ENCODE results near the gene LRRC57.
"Not testable (repeated sequence)": the region's sequence is repeated elsewhere in the genome, so short reads cannot be mapped to it uniquely, and the experiment has no call there.

Gene LRRC57

DNA sequence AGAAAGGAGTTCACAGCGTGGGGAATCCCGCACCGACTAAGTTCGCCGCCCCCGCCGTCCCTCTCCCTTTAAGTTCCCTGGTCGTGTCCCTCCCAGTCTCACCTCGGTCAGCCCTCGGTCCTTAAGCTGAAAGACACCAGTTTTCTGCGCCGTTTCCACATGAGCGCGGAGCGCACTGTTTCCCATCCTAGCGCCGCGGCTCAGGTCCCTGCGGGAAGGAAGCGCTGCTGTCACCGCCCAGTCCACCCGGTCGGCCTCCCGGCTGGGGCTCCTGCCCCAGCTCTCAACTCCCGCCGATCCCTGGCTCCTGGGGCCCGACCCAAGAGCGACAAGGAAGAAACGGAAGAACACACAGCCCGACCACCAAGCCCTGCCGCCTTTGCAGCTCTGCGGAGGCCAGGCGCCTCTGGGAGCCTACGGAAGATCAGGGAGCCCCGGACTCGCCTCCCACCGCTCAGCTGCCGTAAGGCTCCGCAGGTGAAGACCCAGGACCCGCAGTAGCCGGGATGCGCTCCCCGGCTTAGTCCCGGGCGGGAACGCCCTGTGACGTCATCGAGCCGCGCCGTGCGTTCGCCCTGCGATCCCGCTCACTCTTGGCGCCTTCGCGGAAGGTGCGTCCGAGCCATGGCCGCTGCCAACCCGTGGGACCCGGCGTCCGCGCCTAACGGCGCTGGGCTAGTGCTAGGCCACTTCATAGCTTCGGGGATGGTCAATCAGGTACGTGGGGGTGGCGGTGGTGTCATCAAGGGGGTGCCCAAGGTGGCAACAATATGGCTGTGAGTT is at the start of gene LRRC57, which contains the start of gene HAUS2:
TSS of gene LRRC57 (minus strand) at position 545 of the 783 bp plus-strand sequence. CDS start at position 186, 359 bp downstream.
TSS of gene HAUS2 (plus strand) at position 590 of the 783 bp plus-strand sequence. CDS start at position 625, 35 bp downstream.
- peak; percentile 4 to 83 for DNase-seq

DNA sequence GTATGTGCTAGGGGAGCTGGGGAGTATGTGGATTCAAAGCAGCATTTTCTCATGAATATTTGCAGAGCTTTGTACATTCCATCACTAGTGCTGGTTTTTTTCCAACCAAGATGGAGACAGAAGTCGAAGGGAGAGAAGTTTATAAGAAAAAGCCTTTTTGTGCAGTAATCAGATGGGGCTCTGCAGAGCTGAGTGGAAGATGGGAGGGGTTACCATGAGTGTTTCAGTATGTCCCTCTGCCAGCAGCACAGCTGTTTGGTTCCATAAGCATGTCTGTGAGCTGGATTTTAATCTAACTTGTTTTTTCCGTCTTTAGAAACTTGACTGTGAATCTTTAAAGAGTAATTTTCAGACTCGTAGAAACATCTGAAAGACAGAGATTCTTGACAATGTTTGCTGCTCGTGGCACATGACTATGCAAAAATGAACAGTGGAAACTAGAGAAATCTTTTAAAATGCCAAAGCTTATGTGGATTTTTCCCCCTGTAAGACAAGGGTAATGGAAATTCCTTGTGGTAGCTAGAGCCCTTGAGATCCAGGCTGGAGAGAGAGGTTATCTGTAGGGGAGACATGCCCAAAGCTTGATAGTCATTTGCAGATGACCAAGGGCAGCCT is 47.1 kb upstream of the LRRC57 start:
- no peak for DNase-seq

DNA sequence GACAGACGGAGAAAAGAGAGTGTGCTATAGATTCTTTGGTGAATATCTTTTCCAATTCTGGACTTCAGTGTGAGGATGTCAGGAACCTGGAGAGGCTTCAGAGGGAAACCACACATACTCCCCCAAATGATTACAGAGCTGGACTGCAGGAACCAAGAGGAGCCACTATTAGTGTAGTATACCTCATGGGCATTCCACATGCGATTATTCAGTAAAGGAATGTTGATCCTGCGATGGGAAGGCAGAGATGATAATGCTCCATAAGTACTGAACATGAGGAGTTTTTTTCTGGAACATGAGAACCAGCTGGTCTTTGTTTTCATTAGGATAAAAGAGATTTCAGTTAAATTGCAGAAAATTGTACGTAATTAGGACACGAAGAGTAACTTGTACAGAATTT is 45.5 kb upstream of the LRRC57 start:
- DNase-seq = no peak

DNA sequence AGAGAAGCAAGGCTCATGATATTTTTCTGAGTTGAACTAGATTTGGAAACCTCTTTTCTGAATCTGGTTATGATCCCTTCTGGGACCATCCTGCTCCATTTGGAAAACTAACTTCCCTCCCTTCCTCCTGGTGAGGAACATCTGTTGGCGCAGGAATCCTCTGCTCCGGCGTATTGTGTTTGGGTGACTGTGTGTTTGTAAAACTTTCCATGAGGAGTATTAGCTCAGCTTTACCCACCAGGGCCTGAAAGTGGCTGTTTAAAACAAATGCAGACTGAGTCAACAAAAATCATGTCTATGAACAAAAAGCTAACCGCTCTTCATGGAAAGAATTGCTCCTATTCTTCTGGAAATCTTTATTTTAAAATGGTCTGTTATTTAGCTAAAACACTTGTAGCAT is 44.5 kb upstream of the LRRC57 start:
- DNase-seq = no peak

DNA sequence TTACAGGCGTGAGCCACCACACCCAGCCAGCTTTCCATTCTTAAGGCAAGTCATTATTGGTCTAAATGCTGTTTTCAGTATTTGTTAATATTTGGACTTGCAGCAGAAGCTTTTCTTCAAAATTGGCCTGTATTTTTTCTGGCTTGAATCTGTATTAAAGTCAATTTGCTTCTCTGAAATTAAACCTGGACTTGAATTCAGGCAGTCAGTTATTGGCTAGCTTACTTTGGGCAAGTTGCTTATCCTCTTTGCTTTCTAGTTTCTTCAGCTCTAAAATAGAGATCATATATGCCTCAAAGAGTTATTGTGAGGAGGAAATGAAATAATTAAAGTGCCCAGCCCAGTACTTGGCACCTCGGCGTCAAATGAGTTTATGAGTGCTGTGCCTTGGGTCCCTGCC is 44.1 kb upstream of the LRRC57 start:
- no peak for DNase-seq

DNA sequence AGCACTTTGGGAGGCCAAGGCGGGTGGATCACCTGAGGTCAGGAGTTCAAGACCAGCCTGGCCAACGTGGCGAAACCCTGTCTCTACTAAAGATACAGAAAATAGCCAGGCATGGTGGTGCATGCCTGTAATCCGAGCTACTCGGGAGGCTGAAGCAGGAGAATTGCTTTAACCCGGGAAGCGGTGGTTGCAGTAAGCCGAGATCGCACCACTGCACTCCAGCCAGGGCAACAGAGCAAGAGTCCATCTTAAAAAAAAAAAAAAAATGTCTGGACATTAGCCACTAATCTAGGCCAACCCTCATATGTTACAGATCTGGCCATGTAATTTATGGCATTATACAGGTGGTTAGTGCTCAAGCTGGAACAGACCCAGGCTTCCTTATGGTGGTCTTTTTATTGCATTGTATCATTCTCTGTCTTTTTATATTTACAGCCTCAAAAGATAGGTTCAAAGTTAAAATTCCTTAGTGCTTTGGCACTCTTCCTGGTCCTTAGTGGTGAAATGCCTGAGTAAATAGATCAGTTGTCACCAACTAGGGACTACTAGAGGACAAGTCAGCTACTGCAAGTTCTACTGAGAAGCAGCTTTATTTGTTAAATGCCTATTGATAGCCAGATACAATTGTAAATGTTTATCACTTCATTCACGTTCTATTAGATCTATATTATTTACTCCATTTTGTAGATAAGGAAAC is 42.8 kb upstream of the LRRC57 start:
- peak in 1 of 2 experiments; percentile 2 for DNase-seq

DNA sequence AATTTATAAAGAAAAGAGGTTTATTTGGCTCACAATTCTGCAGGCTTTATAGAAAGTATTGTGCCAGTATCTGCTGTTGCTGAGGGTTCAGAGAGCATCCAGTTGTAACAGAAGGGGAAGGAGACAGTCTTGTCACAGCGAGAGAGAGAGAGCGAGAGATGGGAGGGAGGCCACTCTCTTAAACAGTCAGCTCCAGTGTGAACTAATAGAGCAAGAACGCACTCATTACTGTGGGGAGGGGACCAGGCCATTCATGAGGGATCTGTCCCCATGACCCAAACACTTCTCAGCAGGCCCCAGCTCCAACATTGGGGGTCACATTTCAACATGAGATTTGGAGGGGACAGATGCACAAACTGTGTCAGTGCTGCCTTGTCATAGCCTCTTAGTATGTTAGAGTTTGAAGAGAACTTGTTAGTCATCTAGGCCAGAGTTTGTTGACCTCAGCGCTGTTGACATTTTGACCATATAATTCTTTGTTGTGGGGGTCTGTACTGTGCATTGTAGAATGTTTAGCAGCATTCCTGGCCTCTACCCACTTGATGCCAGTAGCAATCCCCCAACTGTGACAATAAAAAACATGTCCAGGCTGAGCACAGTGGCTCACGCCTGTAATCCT is 42.1 kb upstream of the LRRC57 start:
- DNase-seq = no peak

DNA sequence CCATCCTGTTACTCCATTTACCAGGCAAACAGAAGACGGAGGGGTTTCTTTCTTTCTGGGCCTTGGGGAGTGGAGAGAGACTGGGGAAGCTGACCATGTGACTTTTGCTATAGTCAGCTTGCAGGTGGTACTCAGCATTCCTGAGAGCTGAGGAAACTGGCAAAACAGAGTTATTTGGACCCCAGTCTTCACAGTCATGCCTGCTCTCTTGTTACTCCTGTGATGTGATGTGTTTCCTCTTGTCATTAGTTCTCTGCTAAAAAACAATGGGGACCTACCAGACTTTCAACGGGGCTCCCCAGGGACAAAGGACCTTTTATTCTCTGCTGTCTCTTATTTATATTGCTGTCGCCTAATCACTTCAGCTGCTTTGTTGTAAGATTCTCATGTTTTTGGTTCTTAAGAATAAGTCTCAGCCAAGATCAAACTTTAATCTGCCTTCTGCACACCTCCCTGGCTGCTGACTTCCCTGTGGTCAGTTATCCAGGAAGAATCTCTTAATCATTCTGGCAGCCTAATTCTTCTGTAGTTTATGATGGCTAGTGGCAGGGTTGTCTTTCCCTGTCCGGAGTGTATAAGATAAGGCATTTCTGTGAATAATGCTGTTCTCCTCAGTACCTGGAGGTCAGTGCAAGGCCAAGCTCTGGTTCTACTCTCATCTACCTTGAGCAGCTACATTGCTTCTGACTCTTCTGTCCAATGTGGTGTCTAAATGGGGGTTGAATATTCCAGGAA is 35.6 kb upstream of the LRRC57 start:
- DNase-seq = no peak

DNA sequence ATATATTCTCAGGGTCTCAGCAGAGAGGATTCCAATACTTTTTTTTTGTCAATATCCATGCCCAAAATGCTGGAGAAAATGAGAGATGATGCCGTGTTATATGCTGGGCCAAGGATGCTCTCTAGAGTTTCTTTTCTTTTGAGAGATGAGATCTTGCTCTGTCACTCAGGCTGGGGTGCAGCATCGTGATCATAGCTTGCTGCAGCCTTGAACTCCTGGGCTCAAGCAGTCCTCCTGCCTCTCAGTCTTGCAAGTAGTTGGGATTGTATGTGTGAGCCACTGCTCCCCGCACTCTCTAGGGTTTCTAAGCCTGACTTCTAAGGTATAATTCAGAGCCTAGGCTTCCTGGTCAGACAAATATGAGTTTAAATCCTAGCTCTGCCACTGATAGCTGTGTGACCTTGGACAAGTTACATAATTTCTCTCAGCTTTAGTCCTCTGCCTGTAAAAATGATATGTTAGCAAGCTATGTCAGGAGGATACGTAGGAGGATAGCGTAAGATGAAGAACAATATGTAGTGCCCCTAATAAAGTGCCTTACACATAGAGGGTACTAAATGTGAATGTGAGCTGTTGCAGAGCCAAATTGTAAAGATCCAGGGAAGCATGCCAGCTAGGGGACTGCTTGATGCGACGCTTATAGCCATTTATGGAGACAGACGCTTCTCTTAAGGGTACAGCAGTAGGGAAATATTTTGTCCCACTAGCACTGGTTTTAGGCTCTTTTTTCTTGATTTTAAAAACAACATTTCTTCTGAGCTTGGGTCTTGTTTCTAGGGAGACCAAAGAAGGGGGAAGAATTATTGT is 34.2 kb upstream of the LRRC57 start:
- no peak for DNase-seq

DNA sequence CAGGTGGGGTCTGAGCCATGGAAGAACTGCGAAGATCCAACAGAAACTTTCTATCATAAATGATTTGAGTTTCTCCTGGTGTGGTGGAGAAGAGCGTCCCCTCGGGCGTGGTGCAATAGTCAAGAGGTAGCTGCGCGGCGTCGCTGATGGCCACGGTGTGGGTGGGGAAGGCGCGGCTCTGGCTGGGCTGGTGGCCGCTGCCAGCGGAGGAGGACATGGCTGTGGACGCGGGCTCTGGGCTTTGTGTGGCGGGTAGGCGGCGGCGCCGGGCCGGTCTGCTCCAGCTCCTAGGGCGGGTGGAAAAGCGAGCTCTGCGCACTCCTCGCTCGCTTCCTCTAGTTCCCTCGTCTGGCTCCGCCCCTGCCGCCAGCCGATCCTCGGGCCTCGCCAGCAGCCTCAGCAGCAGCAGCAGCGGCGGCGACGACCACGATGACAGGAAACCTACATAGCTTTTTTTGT is 32.7 kb upstream of the LRRC57 start:
- DNase-seq = peak in 1 of 2 experiments; percentile 2

DNA sequence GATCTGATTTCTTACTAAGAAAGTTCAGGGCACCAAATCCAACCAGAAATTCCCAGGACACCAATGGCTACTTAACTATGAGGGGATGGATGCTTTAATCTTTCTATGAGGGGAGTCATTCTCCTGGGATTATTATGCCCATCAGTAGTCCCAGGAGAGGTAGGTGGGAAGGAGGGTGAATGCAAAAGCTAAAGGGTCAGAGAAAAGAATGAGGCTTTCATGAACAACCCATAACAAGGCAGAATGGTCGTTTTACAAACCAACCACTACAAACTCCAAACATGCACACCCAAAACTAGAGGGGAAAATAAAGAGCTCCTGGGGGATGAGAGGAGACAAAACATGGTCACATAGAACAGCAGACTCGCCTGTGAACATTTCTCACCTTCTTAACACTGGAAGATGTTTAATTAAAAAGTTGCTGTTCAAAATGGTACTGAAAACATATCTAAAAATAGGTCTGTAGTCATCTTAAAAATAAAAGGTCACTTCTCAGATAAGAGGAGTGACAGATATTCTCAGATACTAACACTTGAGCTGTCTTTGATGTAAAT is 30.5 kb upstream of the LRRC57 start:
- DNase-seq = no peak

DNA sequence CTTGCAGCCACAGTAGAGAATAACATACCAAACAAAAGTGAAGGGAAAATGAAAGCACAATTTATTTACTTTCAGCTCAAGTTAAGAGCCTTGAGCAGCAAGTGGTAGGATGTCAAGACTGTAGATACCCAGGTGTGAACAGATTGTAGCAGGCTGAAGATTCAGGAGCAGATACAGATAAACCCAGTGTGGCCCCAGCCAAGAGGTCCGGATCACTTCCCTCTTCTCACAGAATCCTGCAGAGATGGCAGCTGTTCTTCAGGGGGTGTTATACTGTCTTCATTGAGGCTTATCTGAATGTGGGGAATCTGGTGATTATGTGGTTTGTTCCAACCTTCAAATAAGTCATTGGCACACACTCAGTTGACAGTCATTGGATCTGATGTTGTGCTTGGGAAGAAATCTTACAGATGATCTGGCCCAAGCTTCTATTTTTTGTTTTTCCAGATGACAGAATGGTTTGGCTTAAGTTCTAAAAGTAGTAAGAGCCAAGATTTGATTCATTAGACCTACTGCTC is 29.0 kb upstream of the LRRC57 start:
- peak; percentile 24 to 61 for DNase-seq

DNA sequence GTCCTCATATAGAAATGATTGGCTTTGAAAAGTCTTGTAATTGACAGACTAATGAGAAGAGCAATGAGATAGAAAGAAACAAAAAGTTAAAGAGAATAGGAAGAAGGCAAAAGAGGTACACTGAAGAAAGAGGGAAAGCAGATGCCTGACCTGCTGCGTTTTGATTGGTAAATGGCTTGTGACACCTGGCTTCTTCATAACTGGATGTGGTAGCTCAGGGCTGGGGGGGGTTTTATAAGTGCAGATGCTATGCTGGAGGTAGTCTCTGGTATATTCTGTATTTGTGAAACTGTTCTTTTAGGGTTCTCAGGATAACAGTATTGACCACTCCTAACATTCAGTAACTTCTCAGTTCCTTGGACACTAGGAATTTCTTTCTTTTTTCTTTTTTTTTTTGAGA is 28.2 kb upstream of the LRRC57 start:
- no peak for DNase-seq

DNA sequence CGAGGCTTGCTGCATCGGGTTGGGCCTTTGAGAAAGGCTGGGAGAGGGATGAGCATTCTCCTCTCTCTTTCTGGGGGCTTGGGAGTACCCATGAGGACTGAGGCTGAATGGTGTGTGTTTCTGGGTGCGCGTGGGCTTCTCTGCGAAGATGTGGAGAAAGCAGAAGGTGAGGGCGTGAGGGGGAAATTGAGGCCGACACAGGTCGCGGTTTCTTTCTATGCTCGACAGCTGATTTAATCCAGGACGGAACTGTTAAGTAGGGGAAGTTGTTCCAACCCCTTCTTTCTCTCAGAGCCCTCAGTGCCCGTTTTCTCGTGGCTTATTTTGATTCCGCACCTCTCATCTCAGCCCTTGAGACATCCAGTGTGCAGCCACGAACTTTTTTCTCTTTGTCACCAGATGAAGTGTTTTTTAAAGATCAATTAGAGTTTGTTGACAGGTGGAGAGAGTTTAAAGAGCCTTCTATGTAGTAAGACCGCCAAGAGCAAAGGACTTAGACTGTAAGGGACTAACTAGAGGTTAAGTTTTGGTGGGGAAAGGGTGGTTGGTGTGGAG is 27.5 kb upstream of the LRRC57 start:
- DNase-seq = no peak

DNA sequence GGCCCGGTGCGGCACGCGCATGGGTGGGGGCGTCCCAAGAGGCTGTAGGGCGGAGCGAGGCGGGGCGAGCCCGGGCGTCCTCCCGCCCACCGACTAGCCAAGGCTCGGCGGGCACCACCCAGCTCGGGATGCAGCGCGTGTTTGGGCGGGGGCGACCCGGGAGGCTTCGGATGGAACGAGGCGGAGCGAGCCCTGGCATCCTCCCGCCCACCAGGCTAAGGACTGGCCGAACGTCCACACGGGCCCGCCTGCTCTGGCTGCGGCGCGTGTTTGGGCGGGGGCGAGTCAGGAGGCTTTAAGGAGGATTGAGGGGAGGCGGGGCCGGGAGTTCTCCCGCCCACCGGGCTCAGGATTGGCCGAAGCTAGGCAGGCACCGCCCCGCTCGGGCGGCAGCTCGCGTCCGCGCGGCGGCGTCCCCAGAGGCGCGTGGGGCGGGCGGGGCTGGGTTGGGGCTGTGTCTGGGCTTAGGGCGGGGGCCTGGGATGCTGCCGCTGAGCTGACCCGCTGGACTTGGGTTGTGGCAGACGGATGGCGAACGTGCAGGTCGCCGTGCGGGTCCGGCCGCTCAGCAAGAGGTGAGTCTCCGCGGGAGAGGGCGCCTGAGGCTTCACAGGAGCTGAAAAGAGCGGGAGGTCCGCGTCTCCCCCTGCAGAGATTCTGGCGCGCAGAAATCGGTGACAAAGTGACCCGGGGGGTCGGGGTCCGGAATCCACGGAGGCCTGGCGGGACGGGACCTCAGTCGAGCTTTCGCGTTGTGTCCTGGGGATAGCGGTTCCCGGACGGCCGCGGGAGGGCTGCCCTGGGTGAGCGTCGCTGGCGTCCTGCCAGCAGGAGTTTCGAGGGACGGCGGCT is 26.8 kb upstream of the LRRC57 start, which contains the start of gene STARD9:
TSS of gene STARD9 (plus strand) at position 419 of the 852 bp plus-strand sequence. CDS start at position 529, 110 bp downstream.
- DNase-seq = peak; percentile 96 to 97

DNA sequence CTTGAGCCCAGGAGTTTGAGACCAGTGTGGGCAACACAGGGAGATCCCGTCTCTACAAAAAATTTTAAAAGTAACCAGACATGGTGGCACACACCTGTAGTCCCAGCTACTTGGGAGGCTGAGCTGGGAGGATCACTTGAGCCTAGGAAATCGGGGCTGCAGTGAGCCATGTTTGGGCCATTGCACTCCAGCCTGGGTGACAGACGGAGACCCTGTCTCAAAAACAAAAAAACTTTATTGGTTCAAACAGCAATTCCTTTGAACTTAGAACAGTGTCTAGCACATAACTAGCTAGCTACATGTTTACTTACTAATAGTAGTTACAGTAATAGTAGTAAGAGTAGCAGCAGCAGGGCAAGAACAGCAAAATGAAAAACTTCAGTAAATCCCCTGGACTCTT is 10.1 kb upstream of the LRRC57 start:
- DNase-seq = no peak

DNA sequence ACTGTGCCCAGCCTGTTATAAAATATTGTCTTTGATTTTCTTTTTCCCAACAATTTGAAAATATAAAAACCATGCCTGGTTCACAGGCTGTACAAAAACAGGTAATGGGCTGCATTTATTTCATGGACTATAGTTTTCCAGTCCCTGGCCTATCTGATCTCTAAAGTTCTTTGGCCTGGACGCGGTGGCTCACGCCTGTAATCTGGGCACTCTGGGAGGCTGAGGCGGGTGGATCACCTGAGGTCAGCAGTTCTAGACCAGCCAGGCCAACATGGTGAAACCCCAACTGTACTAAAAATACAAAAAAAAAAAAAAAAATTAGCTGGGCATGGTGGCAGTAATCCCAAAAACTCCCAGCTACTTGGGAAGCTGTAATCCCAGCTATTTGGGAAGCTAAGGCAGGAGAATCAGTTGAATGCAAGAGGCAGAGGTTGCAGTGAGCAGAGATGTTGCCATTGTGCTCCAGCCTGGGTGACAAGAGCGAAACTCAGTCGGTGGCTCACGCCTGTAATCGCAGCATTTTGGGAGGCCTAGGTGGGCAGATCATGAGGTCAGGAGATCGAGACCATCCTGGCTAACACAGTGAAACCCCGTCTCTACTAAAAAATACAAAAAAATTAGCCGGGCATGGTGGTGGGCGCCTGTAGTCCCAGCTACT is 8.1 kb upstream of the LRRC57 start:
- DNase-seq = not testable (repeated sequence)

DNA sequence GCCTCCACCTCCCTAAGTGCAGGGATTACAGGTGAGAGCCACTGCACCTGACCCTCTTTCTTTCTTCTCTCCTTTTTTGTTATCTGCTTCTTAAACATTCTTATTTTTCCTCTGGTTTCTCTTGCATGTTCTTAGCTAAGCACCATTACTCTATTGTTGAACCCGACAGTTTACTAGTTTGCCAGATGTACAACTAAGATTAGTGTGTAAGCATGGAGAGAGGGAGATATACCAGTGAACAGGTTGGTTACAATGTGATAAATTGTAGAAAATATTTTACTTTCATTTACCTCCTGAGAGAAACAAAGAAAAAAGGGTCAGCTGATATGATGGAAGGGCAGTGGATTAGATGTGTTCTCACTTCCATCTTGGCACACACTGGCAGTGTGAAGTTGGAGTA is 5.0 kb upstream of the LRRC57 start:
- no peak for DNase-seq
